ENCODE data around the gene CFAP141.

Gene CFAP141

DNA sequence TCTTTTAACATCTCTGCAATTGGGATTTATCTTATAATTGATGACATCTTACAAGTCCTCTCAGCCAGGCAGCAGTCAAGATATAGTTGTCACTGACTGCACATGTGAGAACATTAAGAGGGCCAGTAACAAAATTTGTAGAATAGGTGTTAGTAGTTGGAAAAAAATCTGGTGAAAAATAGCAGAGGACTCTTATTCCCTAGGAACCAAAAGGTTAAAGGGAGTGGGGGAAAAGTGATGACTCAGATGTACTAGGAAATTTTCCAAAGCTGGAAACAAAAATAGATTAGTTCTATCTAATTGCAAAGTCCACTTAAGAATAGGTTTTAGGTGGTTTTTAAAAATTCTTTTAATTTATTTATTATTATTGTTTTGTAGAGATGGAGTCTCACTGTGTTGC lies 54.8 kb downstream of the CFAP141 start:
- peaks cover 51 to 60% of the 10 kb centered on the region in 2 experiments for H3K4me1 ChIP-seq (ENCODE audit: control insufficient read depth in 1 of 2, insufficient read depth in 1 of 2, low read depth in 1 of 2, low read length in 1 of 2)
- no peak overlapping the region for H3K4me3 ChIP-seq (ENCODE audit: low read depth in 1 of 2, low read length in 1 of 2)
- H3K9me3 ChIP-seq, result no peaks in the 10 kb centered on the region
- no peak overlapping the region for H3K27ac ChIP-seq
- H3K27me3 ChIP-seq, result no peaks in the 10 kb centered on the region
- H3K36me3 ChIP-seq, result peaks cover 20% of the 10 kb centered on the region
- TF ChIP-seq, protein P1, sequence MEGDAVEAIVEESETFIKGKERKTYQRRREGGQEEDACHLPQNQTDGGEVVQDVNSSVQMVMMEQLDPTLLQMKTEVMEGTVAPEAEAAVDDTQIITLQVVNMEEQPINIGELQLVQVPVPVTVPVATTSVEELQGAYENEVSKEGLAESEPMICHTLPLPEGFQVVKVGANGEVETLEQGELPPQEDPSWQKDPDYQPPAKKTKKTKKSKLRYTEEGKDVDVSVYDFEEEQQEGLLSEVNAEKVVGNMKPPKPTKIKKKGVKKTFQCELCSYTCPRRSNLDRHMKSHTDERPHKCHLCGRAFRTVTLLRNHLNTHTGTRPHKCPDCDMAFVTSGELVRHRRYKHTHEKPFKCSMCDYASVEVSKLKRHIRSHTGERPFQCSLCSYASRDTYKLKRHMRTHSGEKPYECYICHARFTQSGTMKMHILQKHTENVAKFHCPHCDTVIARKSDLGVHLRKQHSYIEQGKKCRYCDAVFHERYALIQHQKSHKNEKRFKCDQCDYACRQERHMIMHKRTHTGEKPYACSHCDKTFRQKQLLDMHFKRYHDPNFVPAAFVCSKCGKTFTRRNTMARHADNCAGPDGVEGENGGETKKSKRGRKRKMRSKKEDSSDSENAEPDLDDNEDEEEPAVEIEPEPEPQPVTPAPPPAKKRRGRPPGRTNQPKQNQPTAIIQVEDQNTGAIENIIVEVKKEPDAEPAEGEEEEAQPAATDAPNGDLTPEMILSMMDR (IDR thresholded peaks at IDR 0.05), result no peak

Data from neutrophil (primary cell).